OCI-M2 (cell line): ENCODE measurements around the gene NUDT19.
"Not testable (repeated sequence)": the region's sequence is repeated elsewhere in the genome, so short reads cannot be mapped to it uniquely, and the experiment has no call there.

Source experiments
- DNase-seq: peaks from one replicate; lab custom pipeline; 2025; ENCODE audit not compliant: unreplicated experiment; lab: John Stamatoyannopoulos, UW

Gene NUDT19

GRCh38 chr19:32708457-32708856, 16.8 kb downstream of the NUDT19 start:
- no peak for DNase-seq

GRCh38 chr19:32709032-32709431, 17.4 kb downstream of the NUDT19 start:
- DNase-seq = no peak

- no peak for DNase-seq
Measured at GRCh38 chr19:32711747-32712146, 20.1 kb downstream of the NUDT19 start.

- not testable (repeated sequence) for DNase-seq
Measured at GRCh38 chr19:32716203-32716602, 24.6 kb downstream of the NUDT19 start.

GRCh38 chr19:32717496-32717895, 25.9 kb downstream of the NUDT19 start:
- no peak for DNase-seq

- no peak for DNase-seq
Measured at GRCh38 chr19:32718286-32718685, 26.7 kb downstream of the NUDT19 start.

GRCh38 chr19:32719611-32720059, 28.0 kb downstream of the NUDT19 start, which contains the start of gene TDRD12:
Gene TDRD12 (plus strand): TSS chr19:32719767. CDS start chr19:32720073, 306 bp downstream.
- DNase-seq = no peak

GRCh38 chr19:32720216-32720935, 28.8 kb downstream of the NUDT19 start:
- DNase-seq = no peak

GRCh38 chr19:32720936-32721250, 29.3 kb downstream of the NUDT19 start:
- no peak for DNase-seq

GRCh38 chr19:32735936-32736335, 44.3 kb downstream of the NUDT19 start:
- no peak for DNase-seq

GRCh38 chr19:32743021-32743420, 51.4 kb downstream of the NUDT19 start:
- DNase-seq = no peak

- no peak for DNase-seq
Measured at GRCh38 chr19:32743447-32743846, 51.8 kb downstream of the NUDT19 start.

GRCh38 chr19:32744555-32745325, 53.1 kb downstream of the NUDT19 start:
- no peak for DNase-seq

GRCh38 chr19:32745594-32746251, 54.1 kb downstream of the NUDT19 start:
- not testable (repeated sequence) for DNase-seq

- not testable (repeated sequence) for DNase-seq
Measured at GRCh38 chr19:32746631-32747196, 55.1 kb downstream of the NUDT19 start.

- DNase-seq = no peak
Measured at GRCh38 chr19:32748497-32748896, 56.9 kb downstream of the NUDT19 start.

- no peak for DNase-seq
Measured at GRCh38 chr19:32748948-32749347, 57.3 kb downstream of the NUDT19 start.

GRCh38 chr19:32749361-32749760, 57.7 kb downstream of the NUDT19 start:
- no peak for DNase-seq

- DNase-seq = no peak
Measured at GRCh38 chr19:32750441-32751055, 58.9 kb downstream of the NUDT19 start.

- no peak for DNase-seq
Measured at GRCh38 chr19:32751066-32751465, 59.4 kb downstream of the NUDT19 start.

GRCh38 chr19:32757189-32757588, 65.6 kb downstream of the NUDT19 start:
- no peak for DNase-seq
